Chondrocyte (in vitro differentiated cells): Measurements from ENCODE around the gene C1orf210. TPM values are rescaled to one million over a fixed set of nuclear protein-coding genes. Genes with fewer than 3 reads are reported as not detected.
A peak's percentile ranks its signal among the peaks of the same experiment; 100 is the strongest.

Experiments
- DNase-seq: peaks from one replicate; pipeline ENCODE4 v3.0.0; 2021; ENCODE audit warnings: mixed read lengths, low spot score
- H3K27ac Mint-ChIP-seq: one replicate; pipeline ENCODE4 v1.8.0; 2021; ENCODE audit warnings: mild to moderate bottlenecking, moderate library complexity, mixed read lengths; ENCODE audit not compliant: unreplicated experiment
- H3K27me3 Mint-ChIP-seq: 2 replicates; pipeline ENCODE4 v1.8.0; 2021; ENCODE audit warnings: low read depth, mixed read lengths
- H3K36me3 Mint-ChIP-seq: 2 replicates; pipeline ENCODE4 v1.8.0; 2021; ENCODE audit warnings: low read depth, mixed read lengths
- H3K4me1 Mint-ChIP-seq: 2 replicates; pipeline ENCODE4 v1.8.0; 2021; ENCODE audit warnings: low read depth, mild to moderate bottlenecking, mixed read lengths
- H3K4me3 Mint-ChIP-seq: one replicate; pipeline ENCODE4 v1.8.0; 2021; ENCODE audit warnings: mild to moderate bottlenecking, moderate library complexity, mixed read lengths; ENCODE audit not compliant: unreplicated experiment
- H3K9me3 Mint-ChIP-seq: 2 replicates; pipeline ENCODE4 v1.8.0; 2021; ENCODE audit warnings: low read depth, mixed read lengths
- total RNA-seq: library from RNA; stranded (reverse); gene quantifications from 3 replicates; pipeline ENCODE4 v1.2.1, GENCODE V29; 2021
- TF ChIP-seq, protein P1 (sequence below): fragments of 200-600 bp; sonication (generic); IDR thresholded peaks from 2 replicates; pipeline ENCODE4 v1.5.0; 2021; ENCODE audit warnings: antibody characterized with exemption, mild to moderate bottlenecking, moderate library complexity

C1orf210 gene
- total RNA-seq, 1 donor from 2014 or later = not detected

DNA sequence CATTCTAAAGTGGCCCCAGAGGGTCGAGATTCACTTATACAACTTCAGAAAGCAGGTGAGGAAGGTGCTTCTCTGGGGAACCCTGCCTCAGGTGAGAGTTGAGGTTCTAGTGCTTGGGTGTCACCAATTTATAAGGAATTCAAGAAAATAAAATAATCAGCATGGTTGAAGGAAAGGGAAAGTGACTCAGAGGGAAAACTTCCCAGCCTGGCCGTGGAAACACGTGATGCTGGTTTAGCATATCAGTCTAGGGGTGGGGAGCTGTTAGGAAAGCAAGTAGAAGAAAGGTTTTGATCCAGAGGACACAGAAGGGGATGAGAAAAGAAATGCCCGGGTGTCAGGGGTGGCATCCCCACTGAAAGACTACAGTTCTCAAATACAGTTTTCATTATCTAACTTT, 53.3 kb downstream of the C1orf210 start:
- peak overlapping the region; percentile 90 for H3K27ac Mint-ChIP-seq

More for the DNA sequence above, 53.3 kb downstream of the C1orf210 start:
- DNase-seq = no peak
- H3K4me1 Mint-ChIP-seq = peaks cover 24% of the 10 kb centered on the region
- TF ChIP-seq, protein P1, sequence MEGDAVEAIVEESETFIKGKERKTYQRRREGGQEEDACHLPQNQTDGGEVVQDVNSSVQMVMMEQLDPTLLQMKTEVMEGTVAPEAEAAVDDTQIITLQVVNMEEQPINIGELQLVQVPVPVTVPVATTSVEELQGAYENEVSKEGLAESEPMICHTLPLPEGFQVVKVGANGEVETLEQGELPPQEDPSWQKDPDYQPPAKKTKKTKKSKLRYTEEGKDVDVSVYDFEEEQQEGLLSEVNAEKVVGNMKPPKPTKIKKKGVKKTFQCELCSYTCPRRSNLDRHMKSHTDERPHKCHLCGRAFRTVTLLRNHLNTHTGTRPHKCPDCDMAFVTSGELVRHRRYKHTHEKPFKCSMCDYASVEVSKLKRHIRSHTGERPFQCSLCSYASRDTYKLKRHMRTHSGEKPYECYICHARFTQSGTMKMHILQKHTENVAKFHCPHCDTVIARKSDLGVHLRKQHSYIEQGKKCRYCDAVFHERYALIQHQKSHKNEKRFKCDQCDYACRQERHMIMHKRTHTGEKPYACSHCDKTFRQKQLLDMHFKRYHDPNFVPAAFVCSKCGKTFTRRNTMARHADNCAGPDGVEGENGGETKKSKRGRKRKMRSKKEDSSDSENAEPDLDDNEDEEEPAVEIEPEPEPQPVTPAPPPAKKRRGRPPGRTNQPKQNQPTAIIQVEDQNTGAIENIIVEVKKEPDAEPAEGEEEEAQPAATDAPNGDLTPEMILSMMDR = no peak
- H3K9me3 Mint-ChIP-seq = no peaks in the 10 kb centered on the region
- no peak overlapping the region for H3K4me3 Mint-ChIP-seq
- H3K36me3 Mint-ChIP-seq = no peaks in the 10 kb centered on the region
- H3K27me3 Mint-ChIP-seq = no peaks in the 10 kb centered on the region

Other genes with a start within 250 kb of the C1orf210 start
- gene EBNA1BP2, start 113.3 kb downstream of the C1orf210 start, total RNA-seq = 34.5 to 40.7 TPM (median 36.1 TPM) in 3 replicates
- 0.10 to 0.19 TPM (median 0.15 TPM) in 3 replicates for gene CFAP57, start 113.3 kb downstream of the C1orf210 start, total RNA-seq
- not detected in 3 replicates for gene TMEM125, start 15.6 kb downstream of the C1orf210 start, total RNA-seq
- not detected in 3 replicates for gene TIE1, start 15.4 kb upstream of the C1orf210 start, total RNA-seq
- not detected in 3 replicates for gene MPL, start 52.2 kb upstream of the C1orf210 start, total RNA-seq
- gene CDC20, start 73.4 kb upstream of the C1orf210 start, total RNA-seq = 14.4 to 16.9 TPM (median 14.5 TPM) in 3 replicates
- gene ELOVL1, start 82.4 kb upstream of the C1orf210 start, total RNA-seq = 78.9 to 103 TPM (median 101 TPM) in 3 replicates
- gene MED8, start 104.2 kb upstream of the C1orf210 start, total RNA-seq = 48.3 to 48.6 TPM (median 48.4 TPM) in 3 replicates
- 29.3 to 64.0 TPM (median 33.6 TPM) in 3 replicates for gene SZT2, start 104.3 kb upstream of the C1orf210 start, total RNA-seq
- 27.7 to 29.9 TPM (median 28.6 TPM) in 3 replicates for gene HYI, start 168.3 kb upstream of the C1orf210 start, total RNA-seq
- gene PTPRF, start 245.3 kb upstream of the C1orf210 start, total RNA-seq = 54.6 to 66.7 TPM (median 62.0 TPM) in 3 replicates